HG02885 (cell line): ENCODE data around the gene ALDH1L1.

Experiments used
- ATAC-seq: cut with Tn5 transposase; IDR thresholded peaks from one replicate; pipeline ENCODE4 v1.9.1; 2021; ENCODE audit warnings: mild to moderate bottlenecking; ENCODE audit not compliant: unreplicated experiment, poor library complexity

The ALDH1L1 gene

DNA sequence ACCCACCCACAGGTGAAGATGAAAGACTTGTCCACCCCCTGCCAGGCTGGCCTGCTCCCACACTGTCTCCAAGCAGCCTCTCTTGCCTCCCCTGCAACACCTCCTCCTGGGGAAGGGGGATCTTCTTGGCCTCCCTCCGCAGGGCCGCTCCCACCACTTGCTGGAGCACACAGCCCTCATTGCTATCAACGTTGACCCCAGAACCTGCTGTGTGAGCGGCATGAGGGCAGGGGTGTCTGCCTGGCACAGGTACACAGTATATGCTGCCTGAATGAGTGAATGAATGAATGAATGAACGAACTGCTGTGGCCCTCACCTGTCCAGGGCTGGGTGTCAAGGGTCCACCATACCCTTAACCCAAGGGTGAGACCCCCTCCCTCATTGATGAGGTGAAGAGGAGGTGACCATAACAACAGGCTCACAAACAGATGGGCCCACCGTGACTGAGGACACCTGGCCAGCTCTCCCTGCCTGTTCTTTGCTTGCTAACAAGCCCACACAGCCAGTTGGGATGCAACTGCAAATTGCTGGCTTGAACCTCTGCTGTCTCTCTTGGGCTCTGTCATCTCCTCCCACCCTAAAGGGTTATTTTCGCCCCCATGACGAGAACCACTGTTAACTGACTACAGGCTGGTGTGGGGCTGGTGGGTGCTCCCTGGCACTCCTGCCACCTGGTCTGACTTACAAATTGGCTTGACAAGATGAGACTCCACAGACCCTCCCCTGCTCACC is 118.9 kb downstream of the ALDH1L1 start:
- ATAC-seq: no peak

DNA sequence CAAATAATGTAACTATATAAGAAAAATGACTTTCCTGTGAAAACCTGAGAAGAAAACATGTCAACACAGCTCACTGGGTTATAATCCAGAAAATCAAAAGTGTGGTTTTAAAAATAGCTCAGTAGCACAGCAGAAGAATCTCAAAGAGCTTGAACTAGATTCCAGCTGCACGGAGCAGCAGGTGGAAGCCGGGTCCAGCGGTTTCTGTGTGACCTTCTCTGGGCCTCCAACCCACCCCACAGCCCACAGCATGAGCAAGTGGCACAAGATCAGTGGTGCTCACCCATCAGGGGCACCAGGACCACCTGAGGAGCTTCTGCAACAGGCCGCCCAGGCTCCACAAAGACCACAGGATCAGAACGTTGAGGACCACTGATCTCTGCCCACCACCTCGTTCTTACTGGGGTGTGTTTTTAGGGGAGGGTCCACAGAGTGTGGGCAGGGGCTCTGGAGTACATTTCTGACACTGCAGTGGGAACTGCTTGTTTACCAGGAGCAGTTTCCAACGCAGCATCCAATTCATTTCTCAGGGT is 119.7 kb downstream of the ALDH1L1 start:
- no peak for ATAC-seq

DNA sequence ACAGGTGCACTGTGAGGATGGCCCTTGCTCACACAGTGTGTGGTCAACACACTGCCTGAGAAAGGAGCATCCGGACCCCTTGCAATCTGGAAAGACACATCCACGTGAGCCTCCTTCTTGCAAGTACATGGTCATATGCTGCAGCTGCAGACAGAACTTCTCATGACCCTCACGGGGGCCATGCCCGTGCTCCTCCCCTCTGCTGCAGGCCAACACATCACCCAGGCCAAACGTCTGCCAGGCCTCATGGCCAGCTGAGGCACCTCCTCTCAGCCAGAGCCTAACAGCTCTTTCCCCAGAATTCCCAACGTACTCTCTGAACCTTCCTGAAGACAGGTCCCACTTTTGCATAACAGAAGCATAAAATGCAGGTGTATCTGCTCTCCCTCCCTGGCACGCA is 121.7 kb downstream of the ALDH1L1 start:
- no peak for ATAC-seq

DNA sequence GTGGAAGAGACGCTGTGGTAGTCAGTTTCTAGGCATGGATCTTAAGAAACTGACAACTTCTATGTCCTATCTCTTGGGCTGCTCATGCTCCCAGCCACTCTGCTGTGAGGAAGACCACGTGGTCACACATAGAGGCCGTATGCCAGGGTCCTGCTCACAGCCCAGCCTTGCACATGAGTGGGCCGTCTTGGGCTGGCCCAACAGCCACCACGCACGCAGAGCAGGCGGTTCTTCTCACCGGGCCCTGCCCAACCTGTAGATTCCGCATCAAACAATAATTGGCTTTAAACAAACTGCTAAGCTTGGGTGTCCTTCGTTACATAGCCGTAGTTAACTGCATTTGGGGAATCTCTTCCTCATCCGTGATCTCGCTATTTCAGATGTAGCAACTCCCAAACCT is 122.5 kb downstream of the ALDH1L1 start:
- no peak for ATAC-seq

DNA sequence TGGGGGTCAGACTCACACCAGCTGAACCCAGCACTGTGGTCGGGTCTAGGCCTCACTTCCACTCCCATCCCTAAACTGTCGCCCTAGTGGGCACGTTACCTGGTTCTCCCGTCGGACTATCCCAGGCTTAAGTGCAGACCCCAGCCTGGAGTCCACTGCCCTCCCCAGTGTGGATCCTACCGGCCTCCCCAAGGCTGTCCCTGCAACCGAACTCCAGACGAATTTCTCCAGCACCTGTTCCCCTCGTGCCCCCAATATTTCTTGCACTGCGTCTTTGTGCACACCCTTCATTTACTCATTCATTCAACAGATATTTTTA is 122.9 kb downstream of the ALDH1L1 start:
- no peak for ATAC-seq

DNA sequence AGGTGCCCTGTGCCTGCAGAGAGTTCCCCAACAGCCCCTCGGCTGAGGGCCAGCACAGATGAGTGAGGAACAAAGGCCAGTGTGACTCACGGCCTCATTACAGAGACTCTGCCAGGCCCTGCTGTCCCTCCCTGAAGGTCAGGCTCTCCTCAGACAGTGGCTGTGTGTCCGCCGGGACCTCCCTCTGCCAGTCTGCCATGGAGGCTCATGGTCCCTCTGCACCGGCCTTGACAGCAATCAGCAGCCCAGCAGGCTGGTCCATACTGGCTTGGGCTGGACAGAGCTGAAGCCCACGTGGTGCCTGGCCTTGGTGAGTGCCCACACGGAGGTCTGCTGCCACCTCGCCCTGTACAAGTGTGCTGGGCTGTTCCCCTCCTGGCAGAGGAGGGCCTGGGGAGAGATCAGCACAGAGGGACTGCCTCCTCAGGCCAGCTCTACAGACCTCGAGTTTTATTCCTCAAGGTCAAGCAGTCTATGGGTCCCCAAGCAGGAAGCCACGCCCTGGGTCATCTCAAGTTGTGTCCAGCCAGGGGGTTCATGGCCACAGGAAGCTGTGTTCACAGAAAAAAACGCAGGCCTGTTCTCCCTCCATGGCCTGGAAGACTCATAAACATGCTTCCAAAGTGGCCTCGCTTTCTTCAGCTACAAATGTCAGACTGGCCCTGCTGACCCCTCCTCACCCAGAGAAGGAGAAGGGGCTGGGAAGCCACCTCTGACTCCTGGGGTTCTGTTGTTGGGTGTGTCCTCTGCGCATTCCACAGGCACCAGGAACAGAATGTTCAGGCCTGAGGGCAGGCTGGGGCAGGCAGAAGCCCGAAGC is 123.5 kb downstream of the ALDH1L1 start:
- no peak for ATAC-seq

DNA sequence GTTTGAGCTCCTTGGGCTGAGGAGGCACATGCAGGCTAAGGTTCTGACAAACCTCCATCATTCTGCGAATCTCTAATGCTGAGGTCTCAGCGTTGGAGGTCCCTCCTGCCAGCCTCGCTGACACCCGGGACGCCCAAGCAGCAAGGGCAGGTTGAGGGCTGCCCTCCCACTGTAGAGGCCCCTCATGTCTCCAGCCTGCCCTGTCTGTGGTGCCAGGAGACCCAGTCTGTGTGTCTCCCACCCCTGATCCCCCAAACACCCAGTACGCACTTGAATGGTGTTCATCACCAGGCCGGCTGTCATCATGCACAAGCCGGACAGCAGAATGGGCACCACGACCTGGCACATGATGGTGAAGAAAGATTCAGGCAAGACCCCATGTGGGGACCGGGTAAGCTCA is 124.3 kb downstream of the ALDH1L1 start:
- no peak for ATAC-seq

DNA sequence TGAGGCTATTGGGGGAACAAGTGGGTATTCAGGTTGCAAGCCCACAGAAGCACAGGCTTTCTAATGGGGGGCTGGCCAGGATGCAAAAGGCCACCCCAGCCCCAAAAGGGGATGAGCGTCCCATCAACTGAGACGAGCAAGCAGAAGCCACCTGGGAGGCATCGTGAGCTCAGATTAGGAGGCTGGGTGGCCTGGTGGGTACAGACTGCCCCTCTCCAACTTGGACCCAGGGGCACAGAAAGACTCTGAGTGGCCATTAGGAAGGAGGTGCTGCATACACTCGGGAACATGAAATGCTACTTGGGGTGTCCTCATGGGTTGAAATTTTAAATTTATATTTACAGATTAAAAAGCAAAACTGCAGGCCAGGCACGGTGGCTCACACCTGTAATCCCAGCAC is 125.5 kb downstream of the ALDH1L1 start:
- ATAC-seq: no peak

DNA sequence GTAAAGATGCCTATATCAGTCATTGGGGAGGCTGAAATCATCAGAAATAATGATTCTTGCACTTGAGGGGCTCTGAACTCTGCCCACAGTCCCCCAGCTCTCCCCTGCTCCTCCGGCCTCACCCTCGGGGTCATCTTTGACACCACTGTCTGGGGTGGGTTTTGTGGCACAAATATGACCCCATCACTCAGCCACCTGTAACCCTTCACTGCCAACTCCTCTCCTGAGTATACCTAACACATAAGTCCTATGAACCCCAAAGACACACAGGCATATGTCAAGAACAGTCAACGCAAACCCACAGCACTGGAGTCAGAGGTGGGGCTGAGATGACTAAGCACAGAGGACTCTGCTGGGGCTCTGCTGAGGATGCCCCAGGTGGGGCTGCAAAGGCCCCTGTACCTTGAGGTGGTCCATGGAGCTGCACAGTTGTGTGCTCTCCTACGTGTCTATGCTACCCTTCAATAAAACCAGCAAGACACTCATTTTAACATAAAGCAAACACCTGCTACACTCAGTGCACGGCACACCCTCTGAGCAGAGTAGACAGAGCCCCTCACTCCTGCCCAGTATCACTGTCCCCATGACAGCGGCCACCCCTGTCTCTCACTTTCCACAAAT is 126.3 kb downstream of the ALDH1L1 start:
- ATAC-seq: no peak
